HFF-Myc (cell line): ENCODE data around the gene IFI27.

ENCODE experiments used
- DNase-seq: peaks from one replicate; pipeline ENCODE4 v3.0.0-alpha.2; 2011; ENCODE audit warnings: low read depth; ENCODE audit errors: extremely low read depth
- H3K4me3 ChIP-seq: replicated peaks from 2 replicates; pipeline ENCODE4 v1.5.1; 2011; ENCODE audit warnings: low read depth, mild to moderate bottlenecking, control low read depth, low read length
- TF ChIP-seq, protein P1 (sequence below): IDR thresholded peaks from 2 replicates; pipeline ENCODE4 v1.5.1; 2012; ENCODE audit warnings: mild to moderate bottlenecking, low read depth, low read length, control low read depth; ENCODE audit errors: missing control alignments

IFI27 gene

DNA sequence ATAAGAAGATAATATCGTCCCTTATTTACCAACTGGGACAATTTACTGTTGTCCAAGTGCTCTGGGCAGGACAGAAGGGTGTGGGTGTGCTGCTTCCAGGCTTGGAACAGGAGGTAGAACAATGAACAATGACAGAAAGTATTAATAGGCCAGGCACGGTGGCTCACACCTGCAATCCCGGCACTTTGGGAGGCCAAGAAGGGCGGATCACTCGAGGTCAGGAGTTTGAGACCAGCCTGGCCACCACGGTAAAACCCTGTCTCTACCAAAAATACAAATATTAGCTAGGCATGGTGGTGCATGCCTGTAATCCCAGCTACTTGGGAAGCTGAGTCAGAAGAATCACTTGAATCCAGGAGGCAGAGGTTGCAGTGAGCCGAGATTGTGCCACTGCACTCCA lies 2.5 kb downstream of the IFI27 start:
- DNase-seq: no peak
- no peak overlapping the region for H3K4me3 ChIP-seq
- TF ChIP-seq, protein P1, sequence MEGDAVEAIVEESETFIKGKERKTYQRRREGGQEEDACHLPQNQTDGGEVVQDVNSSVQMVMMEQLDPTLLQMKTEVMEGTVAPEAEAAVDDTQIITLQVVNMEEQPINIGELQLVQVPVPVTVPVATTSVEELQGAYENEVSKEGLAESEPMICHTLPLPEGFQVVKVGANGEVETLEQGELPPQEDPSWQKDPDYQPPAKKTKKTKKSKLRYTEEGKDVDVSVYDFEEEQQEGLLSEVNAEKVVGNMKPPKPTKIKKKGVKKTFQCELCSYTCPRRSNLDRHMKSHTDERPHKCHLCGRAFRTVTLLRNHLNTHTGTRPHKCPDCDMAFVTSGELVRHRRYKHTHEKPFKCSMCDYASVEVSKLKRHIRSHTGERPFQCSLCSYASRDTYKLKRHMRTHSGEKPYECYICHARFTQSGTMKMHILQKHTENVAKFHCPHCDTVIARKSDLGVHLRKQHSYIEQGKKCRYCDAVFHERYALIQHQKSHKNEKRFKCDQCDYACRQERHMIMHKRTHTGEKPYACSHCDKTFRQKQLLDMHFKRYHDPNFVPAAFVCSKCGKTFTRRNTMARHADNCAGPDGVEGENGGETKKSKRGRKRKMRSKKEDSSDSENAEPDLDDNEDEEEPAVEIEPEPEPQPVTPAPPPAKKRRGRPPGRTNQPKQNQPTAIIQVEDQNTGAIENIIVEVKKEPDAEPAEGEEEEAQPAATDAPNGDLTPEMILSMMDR: no peak

- DNase-seq: no peak
- TF ChIP-seq, protein P1: no peak
Measured at GRCh38 chr14:94113490-94113889, 3.0 kb downstream of the IFI27 start.

DNA sequence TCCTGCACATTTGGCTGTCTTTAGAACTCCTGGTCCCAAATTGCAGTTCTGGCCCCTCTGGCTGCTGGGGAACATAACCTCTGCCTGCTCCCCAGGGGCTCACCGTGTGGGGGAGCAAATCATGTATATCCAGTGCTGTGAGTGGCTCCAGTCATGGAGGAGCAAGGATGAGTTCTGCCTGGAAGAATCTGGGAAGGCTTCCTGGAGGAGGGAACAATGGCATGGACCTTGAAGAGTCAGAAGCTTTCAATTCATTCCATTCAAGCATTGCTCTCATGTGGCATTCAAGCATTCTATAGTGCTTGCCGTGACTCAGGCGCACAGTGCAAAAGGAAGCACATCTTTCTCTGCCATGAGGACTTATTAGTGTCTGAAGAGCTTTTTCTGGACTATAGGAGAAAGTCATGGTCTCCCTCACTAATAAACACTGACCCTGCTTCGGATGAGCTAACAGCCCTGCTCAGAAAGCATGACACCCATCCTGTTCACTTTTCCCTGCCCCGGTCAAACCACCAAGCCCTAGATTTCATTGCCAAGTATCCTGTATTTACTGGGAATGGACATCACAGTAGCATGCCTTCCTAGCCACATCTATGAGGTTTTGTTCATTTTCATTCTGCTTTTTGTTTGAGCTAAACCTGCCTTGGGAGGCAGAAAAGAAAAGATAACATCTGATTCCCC lies 3.5 kb downstream of the IFI27 start:
- DNase-seq: no peak
- TF ChIP-seq, protein P1: no peak
- H3K4me3 ChIP-seq: no peak overlapping the region

More at GRCh38 chr14:94113490-94113889, 3.0 kb downstream of the IFI27 start:
- H3K4me3 ChIP-seq: no peak overlapping the region

DNA sequence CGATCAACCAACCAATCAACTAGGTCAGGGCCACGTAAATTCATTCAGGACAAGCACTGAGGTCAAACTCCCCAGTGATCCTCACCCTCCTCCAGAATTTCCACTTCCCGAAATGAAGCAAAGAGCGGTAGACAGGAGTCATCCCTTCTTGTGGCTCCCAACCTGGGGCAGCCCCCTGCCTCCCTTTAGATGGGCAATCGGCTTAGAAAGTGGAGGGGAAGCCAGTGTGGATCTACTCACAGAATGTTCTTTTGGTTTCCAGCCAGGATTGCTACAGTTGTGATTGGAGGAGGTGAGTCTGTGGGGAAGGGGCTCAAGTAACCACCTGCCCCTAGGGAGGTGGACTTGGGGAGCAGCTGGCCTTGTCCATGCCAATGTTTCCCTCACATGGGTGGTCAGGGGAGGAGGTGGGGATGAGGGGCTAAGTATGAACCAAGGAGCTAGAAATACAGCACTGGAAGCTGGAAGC lies 4.1 kb downstream of the IFI27 start:
- TF ChIP-seq, protein P1: no peak
- DNase-seq: no peak
- no peak overlapping the region for H3K4me3 ChIP-seq

GRCh38 chr14:94115058-94115591 lies 4.6 kb downstream of the IFI27 start:
- DNase-seq: no peak
- no peak overlapping the region for H3K4me3 ChIP-seq
- TF ChIP-seq, protein P1: no peak

DNA sequence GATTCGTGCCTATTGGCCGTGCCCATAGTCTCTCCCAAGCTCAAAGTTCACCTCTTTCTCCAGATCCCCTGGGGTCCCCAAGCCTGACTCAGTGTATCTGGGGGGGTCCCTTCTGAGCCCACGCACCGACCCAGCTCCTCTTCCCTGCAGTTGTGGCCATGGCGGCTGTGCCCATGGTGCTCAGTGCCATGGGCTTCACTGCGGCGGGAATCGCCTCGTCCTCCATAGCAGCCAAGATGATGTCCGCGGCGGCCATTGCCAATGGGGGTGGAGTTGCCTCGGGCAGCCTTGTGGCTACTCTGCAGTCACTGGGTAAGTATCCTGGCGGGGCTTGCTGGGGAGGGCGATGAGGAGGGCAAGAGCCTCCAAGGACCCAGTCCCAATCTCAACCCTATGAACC lies 5.1 kb downstream of the IFI27 start:
- DNase-seq: no peak
- H3K4me3 ChIP-seq: no peak overlapping the region
- TF ChIP-seq, protein P1: no peak

DNA sequence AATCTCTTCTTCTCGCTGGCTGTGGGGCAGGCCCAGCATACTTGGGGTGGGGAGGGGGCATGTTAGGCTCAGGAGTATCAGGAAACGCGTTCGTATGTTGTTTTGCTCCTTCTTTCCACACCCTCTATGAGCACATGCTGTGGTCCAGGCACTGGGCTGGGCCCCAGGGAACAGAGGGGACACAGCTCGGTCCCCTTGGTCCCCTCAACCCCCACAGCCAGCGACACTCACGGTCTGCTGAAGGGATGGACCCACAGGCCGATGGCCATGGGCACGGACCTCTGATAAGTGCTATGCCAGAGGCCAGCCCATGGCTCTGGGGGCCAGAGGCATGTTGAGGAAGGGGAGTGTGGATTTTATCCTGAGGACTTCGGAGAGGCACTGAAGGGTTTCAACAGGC lies 6.2 kb downstream of the IFI27 start:
- no peak overlapping the region for H3K4me3 ChIP-seq
- TF ChIP-seq, protein P1: no peak
- no peak for DNase-seq
